Caco-2 (cell line): ENCODE measurements around the gene ESYT1. TPM values are rescaled to one million over a fixed set of nuclear protein-coding genes. Genes with fewer than 3 reads are reported as not detected.

ENCODE experiments used
- BruUV-seq: library from RNA; stranded (reverse); fragments of 400-500 nt; replicated peaks from 2 replicates; lab custom pipeline; 2021; lab: Mats Ljungman, UMichigan
- CTCF ChIA-PET: fragments of 300-600 bp; sonication (Branson Sonifier 250); formaldehyde crosslinking; loops from one replicate; lab custom pipeline; 2022; ENCODE audit warnings: antibody characterized with exemption; lab: Charles Lee
- POLR2A ChIA-PET: fragments of 300-600 bp; sonication (Branson Sonifier 250); formaldehyde crosslinking; loops from one replicate; lab custom pipeline; 2022; ENCODE audit warnings: antibody characterized with exemption; lab: Charles Lee
- DNase-seq, 2 experiments: peaks; one replicate each; pipeline versions ENCODE4 v3.0.0 to v3.0.0-alpha.2; 2020 to 2022
- H3K27me3 ChIP-seq: replicated peaks from 2 replicates; pipeline ENCODE4 v1.6.0; 2011; ENCODE audit warnings: low read length; ENCODE audit not compliant: control insufficient read depth, insufficient read depth
- H3K36me3 ChIP-seq: 2 replicates; pipeline ENCODE4 v1.5.1; 2011; ENCODE audit warnings: low read length; ENCODE audit not compliant: control insufficient read depth, insufficient read depth
- H3K4me1 ChIP-seq: fragments of 250-450 bp; sonication (Bioruptor Pico); 2 replicates; pipeline ENCODE4 v1.5.1; 2020; ENCODE audit warnings: mild to moderate bottlenecking
- H3K4me3 ChIP-seq: 2 replicates; pipeline ENCODE4 v1.5.1; 2011; ENCODE audit warnings: low read depth, mild to moderate bottlenecking, control low read depth, low read length
- H3K9me3 ChIP-seq: fragments of 250-450 bp; sonication (Bioruptor Pico); 2 replicates; pipeline ENCODE4 v1.5.1; 2020; ENCODE audit warnings: mild to moderate bottlenecking, moderate library complexity
- H3K27ac Mint-ChIP-seq: one replicate; pipeline ENCODE4 v1.8.0; 2022; ENCODE audit warnings: mixed read lengths; ENCODE audit not compliant: unreplicated experiment
- H3K27me3 Mint-ChIP-seq: one replicate; pipeline ENCODE4 v1.8.0; 2022; ENCODE audit warnings: mixed read lengths; ENCODE audit not compliant: insufficient read depth, unreplicated experiment
- H3K36me3 Mint-ChIP-seq: one replicate; pipeline ENCODE4 v1.8.0; 2022; ENCODE audit warnings: mild to moderate bottlenecking, mixed read lengths; ENCODE audit not compliant: insufficient read depth, unreplicated experiment
- H3K4me1 Mint-ChIP-seq: one replicate; pipeline ENCODE4 v1.8.0; 2022; ENCODE audit warnings: low read depth, mixed read lengths; ENCODE audit not compliant: unreplicated experiment
- H3K4me3 Mint-ChIP-seq: one replicate; pipeline ENCODE4 v1.8.0; 2022; ENCODE audit warnings: mild to moderate bottlenecking, moderate library complexity, mixed read lengths; ENCODE audit not compliant: unreplicated experiment
- H3K9me3 Mint-ChIP-seq: one replicate; pipeline ENCODE4 v1.8.0; 2022; ENCODE audit warnings: mixed read lengths; ENCODE audit not compliant: unreplicated experiment
- CTCF ChIP-seq, 2 experiments: fragments of 200-600 bp in 1 of 2; IDR thresholded peaks; 1 replicate in 1 of 2; 2 replicates in 1 of 2; pipeline versions ENCODE4 v1.5.1 to v1.8.0; 2011 to 2022; ENCODE audit warnings: antibody characterized with exemption in 1 of 2, control low read depth in 1 of 2, inconsistent platforms in 1 of 2, low read depth in 1 of 2, low read length in 1 of 2, mild to moderate bottlenecking in 1 of 2, moderate library complexity in 1 of 2; ENCODE audit not compliant: insufficient read depth in 1 of 2, severe bottlenecking in 1 of 2, unreplicated experiment in 1 of 2
- intact Hi-C: fragments of 100-400 bp; cut with micrococcal nuclease; formaldehyde crosslinking; loops from one replicate; pipeline ENCODE4 v1.10.0; 2022; ENCODE audit not compliant: unreplicated experiment
- total RNA-seq: library from RNA; stranded (reverse); gene quantifications from 2 replicates; pipeline ENCODE4 v1.2.3, GENCODE V29; 2022

The ESYT1 gene
- total RNA-seq, 1 experiment from 2014 or later, result 79.0 TPM

DNA sequence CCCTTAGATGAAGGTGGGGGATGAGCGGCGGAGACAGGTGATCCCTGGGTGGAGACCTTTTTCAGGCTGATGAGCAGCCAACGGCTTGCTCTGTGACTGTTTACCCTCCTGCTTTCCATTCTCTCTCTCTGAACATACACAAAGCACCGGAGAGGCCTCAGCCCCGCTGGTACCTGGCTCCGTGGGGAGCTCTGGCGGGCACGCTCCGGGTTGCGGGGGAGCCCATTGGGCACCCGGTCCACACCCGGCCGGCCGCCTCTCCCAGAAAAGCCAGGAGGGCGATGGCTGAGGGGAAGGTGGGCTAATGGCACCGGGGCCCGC is 60.7 kb downstream of the ESYT1 start:
- BruUV-seq, result no TSS peak
- no peaks in the 10 kb centered on the region for H3K9me3 Mint-ChIP-seq
- H3K4me3 Mint-ChIP-seq, result peak overlapping the region; percentile 97
- H3K4me1 Mint-ChIP-seq, result peaks cover 26% of the 10 kb centered on the region
- peaks cover 53% of the 10 kb centered on the region for H3K36me3 Mint-ChIP-seq
- H3K27me3 Mint-ChIP-seq, result peaks cover 3% of the 10 kb centered on the region
- H3K27ac Mint-ChIP-seq, result peak overlapping the region; percentile 81
- TF ChIP-seq CTCF (IDR thresholded peaks at IDR 0.05; ENCODE audit: insufficient read depth in 1 of 2, low read depth in 1 of 2, low read length in 1 of 2, severe bottlenecking in 1 of 2, unreplicated experiment in 1 of 2), result no peak
- Histone ChIP-seq H3K4me1 (peaks cover 19% of the 10 kb centered on the region), H3K4me3 (peak overlapping the region; percentile 49), H3K9me3 (no peaks in the 10 kb centered on the region), H3K27me3 (no peaks in the 10 kb centered on the region), H3K36me3 (peaks cover 3% of the 10 kb centered on the region)
- DNase-seq, result no peak
- intact Hi-C loops, result loop anchor here (1.0 to 2.0 kb wide), 2 partner anchors 29 to 62 kb away; no protein-coding TSS in a partner anchor
- ChIA-PET POLR2A (interaction anchor here (0.9 to 2.3 kb wide), 9 partner anchors 30 to 127 kb away, joined by 3 to 20 read pairs (median 7); partner anchors contain the start of genes CNPY2, COQ10A, ESYT1 and MYL6), CTCF (interaction anchor here (0.5 to 3.8 kb wide), 15 partner anchors 8 to 450 kb away, joined by 3 to 99 read pairs (median 7); partner anchors contain the start of genes ANKRD52, CNPY2, ESYT1 and MYL6)

GRCh38 chr12:56189099-56189917 is 61.2 kb downstream of the ESYT1 start, which contains the start of gene SMARCC2:
Gene SMARCC2 (minus strand): TSS chr12:56189483. CDS start chr12:56189461, 22 bp downstream.
- POLR2A ChIA-PET, result interaction anchor here (0.7 to 2.3 kb wide), 11 partner anchors 17 to 127 kb away, joined by 3 to 20 read pairs (median 5); partner anchors contain the start of genes CNPY2, COQ10A, ESYT1 and MYL6
- TF ChIP-seq CTCF (IDR thresholded peaks at IDR 0.05; ENCODE audit: insufficient read depth in 1 of 2, low read depth in 1 of 2, low read length in 1 of 2, severe bottlenecking in 1 of 2, unreplicated experiment in 1 of 2), result peak; percentile 73 to 74
- peak; percentile 92 to 94 for DNase-seq
- H3K9me3 Mint-ChIP-seq, result no peaks in the 10 kb centered on the region
- peak within 1 kb of the TSS; percentile 98 for H3K27ac Mint-ChIP-seq
- Histone ChIP-seq H3K36me3 (peaks cover 3% of the 10 kb centered on the region; the same call in 1 of the 2 replicates), H3K4me1 (peaks cover 19% of the 10 kb centered on the region), H3K27me3 (no peaks in the 10 kb centered on the region), H3K9me3 (no peaks in the 10 kb centered on the region), H3K4me3 (peak within 1 kb of the TSS; percentile 49)
- BruUV-seq, result no TSS peak
- peaks cover 3% of the 10 kb centered on the region for H3K27me3 Mint-ChIP-seq
- intact Hi-C loops, result loop anchor here (1.0 to 2.0 kb wide), 2 partner anchors 30 to 63 kb away; no protein-coding TSS in a partner anchor
- CTCF ChIA-PET, result interaction anchor here (0.6 to 3.8 kb wide), 28 partner anchors 8 to 451 kb away, joined by 3 to 99 read pairs (median 4); partner anchors contain the start of genes ANKRD52, CNPY2, COQ10A and ESYT1
- H3K4me1 Mint-ChIP-seq, result peaks cover 29% of the 10 kb centered on the region
- H3K4me3 Mint-ChIP-seq, result peak within 1 kb of the TSS; percentile 97
- H3K36me3 Mint-ChIP-seq, result peaks cover 47% of the 10 kb centered on the region
